CD4-positive, CD25-positive, alpha-beta regulatory T cell (primary cell): ENCODE data around the gene LAMTOR4. TPM values are rescaled to one million over a fixed set of nuclear protein-coding genes. Genes with fewer than 3 reads are reported as not detected.
"Not testable (repeated sequence)": the region's sequence is repeated elsewhere in the genome, so short reads cannot be mapped to it uniquely, and the experiment has no call there.

Source experiments
- ATAC-seq, 2 donors: fragments of 150-1000 bp; cut with Tn5 transposase; one replicate each; pipeline ENCODE4 v1.10.0; 2021; ENCODE audit warnings: low read depth in 2 of 2, moderate number of reproducible peaks in 2 of 2, moderate library complexity in 1 of 2
- DNase-seq, 3 donors: peaks; one replicate each; pipeline versions ENCODE4 v3.0.0 to v3.0.0-alpha.2; 2012 to 2022; ENCODE audit warnings: mixed read lengths in 1 of 3
- H3K27ac ChIP-seq: one replicate; pipeline ENCODE4 v1.7.0; 2013; ENCODE audit warnings: mild to moderate bottlenecking, low read length; ENCODE audit not compliant: insufficient read depth, poor library complexity, severe bottlenecking
- H3K27me3 ChIP-seq: one replicate; pipeline ENCODE4 v1.7.0; 2013; ENCODE audit warnings: low read length; ENCODE audit not compliant: control insufficient read depth, insufficient read depth
- H3K36me3 ChIP-seq: one replicate; pipeline ENCODE4 v1.7.0; 2013; ENCODE audit warnings: mild to moderate bottlenecking, low read length, moderate library complexity; ENCODE audit not compliant: control insufficient read depth, insufficient read depth
- H3K4me1 ChIP-seq: 2 replicates; pipeline ENCODE4 v1.7.0; 2013; ENCODE audit warnings: mild to moderate bottlenecking, low read length; ENCODE audit not compliant: insufficient read depth, control insufficient read depth, poor library complexity, severe bottlenecking
- H3K4me3 ChIP-seq: one replicate; pipeline ENCODE4 v1.7.0; 2013; ENCODE audit warnings: low read depth, mild to moderate bottlenecking, low read length, moderate library complexity
- H3K9me3 ChIP-seq, 2 experiments: 1 replicate in 1 of 2; 2 replicates in 1 of 2; pipeline ENCODE4 v1.7.0; 2013; ENCODE audit warnings: low read length in 2 of 2, mild to moderate bottlenecking in 1 of 2, moderate library complexity in 1 of 2; ENCODE audit not compliant: control insufficient read depth in 2 of 2
- H3K27ac Mint-ChIP-seq, 3 donors: one replicate each; pipeline ENCODE4 v1.8.0; 2020 to 2022; ENCODE audit warnings: mild to moderate bottlenecking in 3 of 3, mixed read lengths in 3 of 3, moderate library complexity in 2 of 3
- H3K27me3 Mint-ChIP-seq: one replicate; pipeline ENCODE4 v1.8.0; 2022; ENCODE audit warnings: mild to moderate bottlenecking, mixed read lengths
- H3K36me3 Mint-ChIP-seq: one replicate; pipeline ENCODE4 v1.8.0; 2020; ENCODE audit warnings: mixed read lengths
- H3K4me1 Mint-ChIP-seq, 4 donors: one replicate each; pipeline ENCODE4 v1.8.0; 2020 to 2022; ENCODE audit warnings: mixed read lengths in 4 of 4, mild to moderate bottlenecking in 1 of 4
- H3K4me3 Mint-ChIP-seq, 4 donors: one replicate each; pipeline ENCODE4 v1.8.0; 2020 to 2022; ENCODE audit warnings: mild to moderate bottlenecking in 4 of 4, mixed read lengths in 4 of 4, moderate library complexity in 3 of 4
- H3K9me3 Mint-ChIP-seq, 7 donors: one replicate each; pipeline ENCODE4 v1.8.0; 2020 to 2022; ENCODE audit warnings: mixed read lengths in 7 of 7, mild to moderate bottlenecking in 3 of 7, moderate library complexity in 2 of 7
- polyA plus RNA-seq, 4 donors: library from polyadenylated mRNA; unstranded; fragments of 300-500 nt; fragmentation: Illumina TruSeq; gene quantifications; one replicate each; pipeline ENCODE4 v1.2.3, GENCODE V29; 2021
- total RNA-seq: library from RNA; stranded (reverse); gene quantifications from one replicate; pipeline ENCODE4 v1.2.3, GENCODE V29; 2022

The LAMTOR4 gene
- total and polyA plus RNA-seq, 5 donors from 2014 or later, result 136 to 474 (median 460) TPM

DNA sequence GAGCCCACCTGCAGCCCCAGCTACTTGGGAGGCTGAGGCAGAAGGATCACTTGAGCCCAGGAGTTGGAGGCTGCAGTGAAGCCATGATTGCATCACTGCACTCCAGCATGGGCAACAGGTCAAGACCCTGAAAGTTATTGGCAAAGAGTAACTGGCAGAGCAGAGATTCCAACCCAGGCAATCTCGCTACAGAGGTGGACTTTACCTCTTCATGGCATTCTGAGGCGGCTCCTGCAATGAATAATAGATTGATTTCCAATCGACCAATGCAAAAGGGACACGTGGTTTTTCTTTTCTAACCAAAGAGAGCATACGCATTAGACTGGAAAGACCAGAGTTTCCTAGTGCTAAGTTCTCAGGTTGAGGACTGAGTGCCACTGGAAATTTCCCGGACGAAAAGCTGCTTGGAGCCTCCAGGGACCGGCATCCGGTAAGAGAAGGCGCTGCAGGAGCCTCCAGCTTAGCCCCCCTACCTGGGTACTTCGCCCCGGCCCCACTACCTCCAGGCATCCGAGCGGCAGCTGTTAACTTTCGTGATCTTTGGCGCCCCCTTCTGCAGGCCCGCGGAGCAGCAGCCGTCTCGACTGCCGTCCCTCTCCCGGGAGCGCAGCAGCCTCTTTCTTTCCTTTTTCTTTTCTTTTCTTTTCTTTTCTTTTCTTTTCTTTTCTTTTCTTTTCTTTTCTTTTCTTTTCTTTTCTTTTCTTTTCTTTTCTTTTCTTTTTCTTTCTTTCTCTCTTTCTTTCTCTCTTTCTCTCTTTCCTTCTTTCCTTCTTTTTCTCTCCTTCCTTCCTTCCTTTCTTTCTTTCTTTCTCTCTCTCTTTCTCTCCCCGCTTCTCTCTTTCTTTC is 17.9 kb upstream of the LAMTOR4 start:
- peak overlapping the region in 3 of 4 donors; percentile 36 to 96 (median 68) for H3K4me3 Mint-ChIP-seq
- Histone ChIP-seq H3K36me3 (no peaks in the 10 kb centered on the region), H3K27me3 (no peaks in the 10 kb centered on the region), H3K27ac (no peak overlapping the region), H3K4me3 (no peak overlapping the region), H3K4me1 (peaks cover 22% of the 10 kb centered on the region), H3K9me3 (no peaks in the 10 kb centered on the region)
- DNase-seq, result peak; percentile 75 to 80 (median 75)
- no peak overlapping the region for H3K27ac Mint-ChIP-seq
- H3K27me3 Mint-ChIP-seq, result peaks cover 8% of the 10 kb centered on the region
- H3K36me3 Mint-ChIP-seq, result no peaks in the 10 kb centered on the region
- H3K4me1 Mint-ChIP-seq, result peaks cover 0 to 26% (median 16%) of the 10 kb centered on the region in 4 donors
- ATAC-seq, result no peak
- no peaks in the 10 kb centered on the region for H3K9me3 Mint-ChIP-seq

DNA sequence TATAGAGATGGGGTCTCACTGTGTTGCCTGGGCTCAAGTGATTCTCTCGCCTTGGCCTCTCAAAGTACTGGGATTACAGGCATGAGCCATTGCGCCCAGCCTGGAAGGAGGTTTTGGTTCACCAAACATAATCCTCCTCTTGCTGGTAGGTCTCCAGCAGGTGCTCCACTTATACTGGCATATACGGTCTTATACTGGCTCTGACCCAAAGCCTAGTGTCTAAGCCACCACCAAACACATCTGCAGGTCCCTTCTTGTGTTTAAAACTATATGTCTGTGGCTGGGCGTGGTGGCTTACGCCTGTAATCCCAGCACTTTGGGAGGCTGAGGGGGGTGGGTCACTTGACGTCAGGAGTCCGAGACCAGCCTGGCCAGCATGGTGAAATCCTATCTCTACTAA is 16.6 kb upstream of the LAMTOR4 start:
- Histone ChIP-seq H3K4me3 (no peak overlapping the region), H3K27me3 (no peaks in the 10 kb centered on the region), H3K27ac (no peak overlapping the region), H3K36me3 (no peaks in the 10 kb centered on the region), H3K9me3 (no peaks in the 10 kb centered on the region), H3K4me1 (peaks cover 16% of the 10 kb centered on the region)
- peaks cover 0 to 15% (median 11%) of the 10 kb centered on the region in 4 donors for H3K4me1 Mint-ChIP-seq
- H3K9me3 Mint-ChIP-seq, result no peaks in the 10 kb centered on the region
- H3K27ac Mint-ChIP-seq, result no peak overlapping the region
- peaks cover 8% of the 10 kb centered on the region for H3K27me3 Mint-ChIP-seq
- DNase-seq, result no peak
- no peaks in the 10 kb centered on the region for H3K36me3 Mint-ChIP-seq
- ATAC-seq, result no peak
- H3K4me3 Mint-ChIP-seq, result peak overlapping the region in 1 of 4 donors; percentile 22

DNA sequence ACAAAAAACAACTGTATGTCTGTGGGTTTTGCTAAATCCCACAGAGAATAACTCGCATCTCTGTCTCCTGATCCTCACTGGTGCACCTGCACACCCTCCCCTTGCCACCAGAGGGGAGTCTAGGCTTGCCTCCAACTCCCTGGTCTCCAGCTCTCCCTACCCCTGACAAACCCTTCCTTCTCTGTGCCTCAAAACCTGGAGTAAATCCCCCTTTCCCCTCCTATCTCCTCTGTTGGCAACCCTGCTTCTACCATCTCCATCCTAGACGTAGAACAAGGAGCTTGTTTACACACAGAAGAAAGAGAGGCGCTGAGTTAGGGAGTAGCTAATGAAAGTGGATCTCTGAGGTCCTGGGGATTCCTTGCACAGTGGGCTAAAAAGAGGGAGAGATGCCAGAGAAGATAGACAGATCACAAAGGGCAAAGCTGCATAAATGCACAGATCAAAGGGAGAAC is 16.0 kb upstream of the LAMTOR4 start:
- Mint-ChIP-seq H3K4me3 (peak overlapping the region in 2 of 4 donors; percentile 22 to 43), H3K27me3 (peaks cover 8% of the 10 kb centered on the region), H3K27ac (peak overlapping the region in 1 of 3 donors; percentile 54), H3K36me3 (no peaks in the 10 kb centered on the region), H3K4me1 (peaks cover 0 to 16% (median 11%) of the 10 kb centered on the region in 4 donors), H3K9me3 (no peaks in the 10 kb centered on the region)
- Histone ChIP-seq H3K27ac (no peak overlapping the region), H3K4me1 (peaks cover 14% of the 10 kb centered on the region), H3K4me3 (no peak overlapping the region), H3K9me3 (no peaks in the 10 kb centered on the region), H3K36me3 (no peaks in the 10 kb centered on the region), H3K27me3 (no peaks in the 10 kb centered on the region)
- ATAC-seq, result peak; percentile 82 to 83
- DNase-seq, result peak; percentile 39 to 75 (median 62)

DNA sequence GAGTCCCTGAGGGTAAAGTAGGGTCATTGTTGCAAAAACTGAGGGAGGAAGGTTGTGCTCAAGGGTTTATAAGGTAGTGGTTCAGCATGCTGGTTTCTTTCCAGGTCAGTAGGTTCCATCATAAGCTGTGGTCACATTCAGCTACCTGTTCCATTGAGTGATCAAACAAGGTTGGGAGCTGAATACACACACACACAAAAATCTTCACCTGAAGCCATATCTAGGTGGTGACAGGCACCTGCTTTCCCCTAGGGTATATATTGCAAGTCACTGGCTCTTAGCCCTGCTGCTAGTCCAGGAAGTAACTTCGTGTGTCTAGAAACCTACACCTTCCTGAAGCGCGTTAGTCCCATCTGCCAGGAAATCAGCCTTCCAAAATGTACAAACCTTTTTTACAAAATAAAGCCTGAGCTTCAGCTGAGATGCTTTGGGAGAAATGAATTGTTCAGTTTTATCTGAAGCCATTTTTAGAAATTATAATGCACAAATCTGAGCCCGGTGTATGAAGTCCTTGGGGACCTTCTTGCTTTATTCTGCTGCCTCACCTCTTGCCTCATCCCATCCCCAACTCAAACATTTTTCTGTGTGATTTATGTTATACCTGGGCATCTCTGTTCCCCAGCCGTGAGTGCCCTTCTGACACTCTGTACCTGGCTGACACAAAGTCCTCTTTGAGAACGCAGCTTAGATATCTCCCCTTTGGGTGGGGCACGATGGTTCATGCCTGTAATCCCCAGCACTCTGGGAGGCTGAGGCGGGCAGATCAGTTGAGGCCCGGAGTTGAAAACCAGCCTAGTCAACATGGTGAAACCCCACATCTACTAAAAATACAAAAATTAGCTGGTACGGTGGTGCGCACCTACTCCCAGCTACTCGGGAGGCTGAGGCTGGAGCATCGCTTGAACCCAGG is 10.6 kb upstream of the LAMTOR4 start:
- no peaks in the 10 kb centered on the region for H3K36me3 Mint-ChIP-seq

DNA sequence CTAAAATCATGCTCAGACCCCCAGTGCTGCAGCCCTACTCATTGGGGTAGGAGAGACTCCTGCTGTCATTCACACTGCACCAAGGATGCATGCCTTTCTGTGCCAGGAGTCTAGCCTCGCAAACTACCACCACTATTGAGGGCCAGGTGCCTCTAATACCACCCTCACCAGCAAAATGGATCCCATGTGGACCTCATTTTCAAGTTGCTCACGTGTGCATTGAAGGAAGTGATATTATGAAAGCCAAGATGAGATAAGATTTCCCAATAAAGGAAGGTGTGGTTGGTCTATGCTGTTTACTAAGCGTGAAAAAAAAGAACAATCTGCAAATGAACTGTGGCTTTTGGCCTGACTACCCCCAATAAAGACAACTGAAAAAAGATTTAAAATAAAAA is 7.2 kb upstream of the LAMTOR4 start:
- Histone ChIP-seq H3K9me3 (no peaks in the 10 kb centered on the region), H3K27ac (no peak overlapping the region), H3K4me3 (no peak overlapping the region), H3K27me3 (peaks cover 2% of the 10 kb centered on the region), H3K36me3 (no peaks in the 10 kb centered on the region), H3K4me1 (peaks cover 3% of the 10 kb centered on the region)
- DNase-seq (no peak), ATAC-seq (no peak)
- H3K36me3 Mint-ChIP-seq, result no peaks in the 10 kb centered on the region
- H3K9me3 Mint-ChIP-seq, result no peaks in the 10 kb centered on the region
- no peak overlapping the region for H3K27ac Mint-ChIP-seq
- peaks cover 4% of the 10 kb centered on the region for H3K27me3 Mint-ChIP-seq
- H3K4me3 Mint-ChIP-seq, result no peak overlapping the region
- peaks cover 0 to 8% (median 4%) of the 10 kb centered on the region in 4 donors for H3K4me1 Mint-ChIP-seq

More for the DNA sequence above, 10.6 kb upstream of the LAMTOR4 start:
- no peaks in the 10 kb centered on the region for H3K9me3 Mint-ChIP-seq
- H3K27ac ChIP-seq, result no peak overlapping the region
- peak in 1 of 3 donors; percentile 35 for DNase-seq
- peak overlapping the region in 2 of 4 donors; percentile 21 to 76 for H3K4me3 Mint-ChIP-seq
- H3K27me3 Mint-ChIP-seq, result peaks cover 2% of the 10 kb centered on the region
- H3K9me3 ChIP-seq, result no peaks in the 10 kb centered on the region
- peaks cover 3% of the 10 kb centered on the region for H3K4me1 ChIP-seq
- H3K36me3 ChIP-seq, result no peaks in the 10 kb centered on the region
- peaks cover 2% of the 10 kb centered on the region for H3K27me3 ChIP-seq
- H3K4me3 ChIP-seq, result no peak overlapping the region
- peak; percentile 37 for ATAC-seq
- peak overlapping the region in 1 of 3 donors; percentile 32 for H3K27ac Mint-ChIP-seq
- peaks cover 0 to 8% (median 4%) of the 10 kb centered on the region in 4 donors for H3K4me1 Mint-ChIP-seq

DNA sequence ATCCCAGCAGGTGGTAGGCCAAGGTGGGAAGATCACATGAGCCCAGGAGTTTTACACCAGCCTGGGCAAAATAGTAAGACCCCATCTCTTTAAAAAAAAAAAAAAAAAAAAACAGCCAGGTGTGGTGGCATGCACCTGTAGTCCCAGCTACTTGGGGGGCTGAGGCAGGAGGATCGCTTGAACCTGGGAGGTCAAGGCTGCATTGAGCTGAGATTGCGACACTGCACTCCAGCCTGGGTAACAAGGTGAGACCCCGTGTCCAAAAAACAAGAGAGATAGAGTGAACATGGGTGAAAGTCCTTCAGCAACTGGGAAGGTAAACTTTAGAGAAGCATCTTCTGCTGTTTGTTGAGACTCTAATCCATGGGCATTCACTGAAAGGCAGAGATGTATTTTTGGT is 6.3 kb upstream of the LAMTOR4 start:
- Mint-ChIP-seq H3K4me3 (no peak overlapping the region), H3K27ac (no peak overlapping the region), H3K27me3 (peaks cover 4% of the 10 kb centered on the region), H3K9me3 (no peaks in the 10 kb centered on the region), H3K4me1 (peaks cover 0 to 8% (median 4%) of the 10 kb centered on the region in 4 donors), H3K36me3 (no peaks in the 10 kb centered on the region)
- Histone ChIP-seq H3K27me3 (peaks cover 2% of the 10 kb centered on the region), H3K4me3 (no peak overlapping the region), H3K9me3 (no peaks in the 10 kb centered on the region), H3K4me1 (peaks cover 3% of the 10 kb centered on the region), H3K27ac (no peak overlapping the region), H3K36me3 (no peaks in the 10 kb centered on the region)
- ATAC-seq, result no peak
- DNase-seq, result no peak

DNA sequence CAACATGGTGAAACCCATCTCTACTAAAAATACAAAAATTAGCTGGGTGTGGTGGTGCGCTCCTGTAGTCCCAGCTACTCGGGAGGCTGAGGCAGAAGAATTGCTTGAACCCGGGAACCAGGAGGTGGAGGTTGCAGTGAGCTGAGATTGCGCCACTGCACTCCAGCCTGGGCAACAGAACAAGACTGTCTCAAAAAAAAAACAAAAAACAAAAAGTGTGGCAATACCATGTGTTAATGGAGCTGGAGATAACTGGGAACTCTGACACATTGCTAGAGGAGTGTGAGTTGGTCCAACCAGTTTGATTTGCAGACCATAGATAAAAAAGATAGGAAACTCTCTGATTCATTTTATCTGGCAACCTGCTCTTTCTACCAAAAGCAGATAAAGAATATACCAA is 2.4 kb upstream of the LAMTOR4 start:
- H3K27me3 ChIP-seq, result not testable (repeated sequence)
- H3K4me1 ChIP-seq, result peaks cover 24% of the 10 kb centered on the region

More for the DNA sequence above, 2.4 kb upstream of the LAMTOR4 start:
- not testable (repeated sequence) for ATAC-seq, DNase-seq, H3K36me3 Mint-ChIP-seq, H3K27ac ChIP-seq, H3K4me3 Mint-ChIP-seq, H3K36me3 ChIP-seq, H3K27me3 Mint-ChIP-seq, H3K9me3 ChIP-seq, H3K9me3 Mint-ChIP-seq, H3K4me3 ChIP-seq, H3K27ac Mint-ChIP-seq
- H3K4me1 Mint-ChIP-seq, result peaks cover 7 to 27% (median 14%) of the 10 kb centered on the region in 4 donors
